ENCODE measurements around the gene LIPH. TPM values are rescaled to one million over a fixed set of nuclear protein-coding genes. Genes with fewer than 3 reads are reported as not detected.

Gene LIPH
- total and polyA plus RNA-seq, 2 experiments from 2014 or later, result 0.34 TPM; not detected in 1

DNA sequence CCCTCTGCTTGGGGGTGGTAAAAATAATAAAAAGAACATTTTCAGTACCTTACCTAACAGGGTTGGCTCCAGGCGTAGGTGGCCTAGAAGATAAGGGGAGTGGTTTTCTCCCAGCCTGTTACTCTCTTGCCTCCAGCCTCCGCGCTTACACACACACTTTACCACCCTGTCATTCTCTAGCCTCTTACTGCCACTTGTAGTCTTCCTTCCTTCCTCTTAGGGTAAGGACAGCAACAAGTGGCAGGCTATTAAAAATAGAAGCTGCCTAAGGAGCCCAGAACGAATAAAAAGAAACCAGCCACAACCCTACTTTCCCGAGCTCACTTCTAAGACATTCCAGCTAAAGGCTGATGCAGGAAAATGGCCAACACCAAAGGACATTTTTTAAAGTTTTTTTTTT lies 9.6 kb upstream of the LIPH start:
- no peak overlapping the region for H3K4me2 ChIP-seq (ENCODE audit: unreplicated experiment)
- no peak overlapping the region for H3K4me3 ChIP-seq
- no peak for DNase-seq
- H2AFZ ChIP-seq, result no peak overlapping the region
- 0 out of 2 replicates have a peak, but pooled peaks cover 6% of the 10 kb centered on the region for H3K27me3 ChIP-seq (replicated peaks; ENCODE audit: insufficient read depth)
- peaks cover 14% of the 10 kb centered on the region for H3K4me1 ChIP-seq (ENCODE audit: insufficient read depth)
- no peak overlapping the region for H3K9ac ChIP-seq
- H3K79me2 ChIP-seq (ENCODE audit: insufficient read depth), result no peaks in the 10 kb centered on the region
- 60 to 64% methylated on average over 5 of the region's 5 CpGs for WGBS, 2 experiments (ENCODE audit: low coverage in 1 of 2, low lambda C conversion rate in 2 of 2, missing lambda C conversion rate in 2 of 2)
- no peaks in the 10 kb centered on the region for H3K9me2 ChIP-seq (ENCODE audit: insufficient read depth)
- in situ Hi-C loops (cut with MboI), result no loop called here
- no peak overlapping the region for H3K27ac ChIP-seq
- H3F3A ChIP-seq (ENCODE audit: insufficient read depth), result peaks cover 7% of the 10 kb centered on the region; the same call in 1 of the 2 replicates
- TF ChIP-seq EZH2phosphoT487 (IDR thresholded peaks at IDR 0.05; ENCODE audit: insufficient read depth, low read depth) (no peak), EZH2 (IDR thresholded peaks at IDR 0.05; ENCODE audit: insufficient read depth, poor library complexity, severe bottlenecking) (no peak)
- H3K36me3 ChIP-seq (ENCODE audit: low read depth), result no peaks in the 10 kb centered on the region
- no peaks in the 10 kb centered on the region for H3K9me3 ChIP-seq (ENCODE audit: low read depth)
- no peaks in the 10 kb centered on the region for H4K20me1 ChIP-seq (ENCODE audit: insufficient read depth)

DNA sequence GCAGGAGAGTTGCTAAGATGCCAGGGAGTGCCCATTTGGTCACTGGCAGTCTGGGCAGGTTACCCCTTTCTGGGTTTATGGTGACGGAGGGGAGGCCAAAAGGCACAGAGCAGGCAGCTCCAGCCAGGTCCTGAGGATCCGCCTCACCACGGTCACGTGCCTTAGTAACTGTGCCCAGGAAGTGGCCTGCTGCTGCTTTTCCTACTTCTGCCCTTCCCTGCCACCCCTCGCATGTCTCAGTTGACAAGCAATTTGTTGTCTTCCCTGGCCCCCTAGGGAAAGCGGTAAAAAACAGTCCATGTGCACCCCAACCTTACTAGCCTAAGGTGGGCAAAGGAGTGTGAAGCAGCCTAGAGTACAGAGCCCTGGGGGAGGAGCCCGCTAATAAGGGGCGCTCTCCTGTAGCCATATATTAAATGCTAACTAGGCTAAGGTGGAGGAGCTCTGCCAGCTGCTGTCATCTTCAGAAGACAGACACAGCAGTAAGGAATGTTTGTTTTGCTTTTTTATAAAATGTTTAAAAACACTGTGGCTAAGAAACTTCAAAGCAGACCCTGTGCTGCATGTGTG lies 9.1 kb upstream of the LIPH start:
- peaks cover 7% of the 10 kb centered on the region; the same call in 1 of the 2 replicates for H3F3A ChIP-seq (ENCODE audit: insufficient read depth)
- no peaks in the 10 kb centered on the region for H3K36me3 ChIP-seq (ENCODE audit: low read depth)
- no peak overlapping the region for H3K27ac ChIP-seq
- TF ChIP-seq EZH2phosphoT487 (IDR thresholded peaks at IDR 0.05; ENCODE audit: insufficient read depth, low read depth), result no peak
- TF ChIP-seq EZH2 (IDR thresholded peaks at IDR 0.05; ENCODE audit: insufficient read depth, poor library complexity, severe bottlenecking), result no peak
- 56 to 58% methylated on average over 8 of the region's 8 CpGs for WGBS, 2 experiments (ENCODE audit: low coverage in 1 of 2, low lambda C conversion rate in 2 of 2, missing lambda C conversion rate in 2 of 2)
- H3K9me3 ChIP-seq (ENCODE audit: low read depth), result no peaks in the 10 kb centered on the region
- in situ Hi-C loops (cut with MboI), result no loop called here
- H3K79me2 ChIP-seq (ENCODE audit: insufficient read depth), result no peaks in the 10 kb centered on the region
- no peaks in the 10 kb centered on the region for H3K9me2 ChIP-seq (ENCODE audit: insufficient read depth)
- DNase-seq, result no peak
- no peak overlapping the region for H3K9ac ChIP-seq
- no peaks in the 10 kb centered on the region for H4K20me1 ChIP-seq (ENCODE audit: insufficient read depth)
- no peak overlapping the region for H3K4me3 ChIP-seq
- H2AFZ ChIP-seq, result no peak overlapping the region
- H3K4me2 ChIP-seq (ENCODE audit: unreplicated experiment), result no peak overlapping the region
- peaks cover 14% of the 10 kb centered on the region for H3K4me1 ChIP-seq (ENCODE audit: insufficient read depth)
- H3K27me3 ChIP-seq (replicated peaks; ENCODE audit: insufficient read depth), result 0 out of 2 replicates have a peak, but pooled peaks cover 6% of the 10 kb centered on the region

DNA sequence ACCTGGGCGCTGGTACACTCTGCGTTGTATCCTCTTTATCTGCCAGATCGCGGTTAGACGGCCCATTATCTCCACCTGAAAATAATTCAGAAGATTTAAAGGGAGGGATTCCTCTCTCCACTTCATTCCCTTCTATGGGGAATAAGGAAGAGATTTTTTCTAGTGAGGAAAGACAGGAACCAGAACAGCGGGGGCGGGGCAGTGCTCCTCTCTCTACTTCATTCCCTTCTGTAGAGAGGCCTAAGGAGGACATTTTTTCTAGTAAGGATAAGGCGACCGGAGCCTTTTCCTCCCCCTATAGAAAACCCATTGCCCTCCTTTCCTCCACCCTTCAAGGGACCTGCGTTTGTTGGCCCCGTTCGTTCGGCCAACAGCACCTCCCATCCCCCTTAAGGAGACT lies 8.3 kb upstream of the LIPH start:
- no peak overlapping the region for H3K4me3 ChIP-seq
- no peak for TF ChIP-seq EZH2 (IDR thresholded peaks at IDR 0.05; ENCODE audit: insufficient read depth, poor library complexity, severe bottlenecking)
- no peak for TF ChIP-seq EZH2phosphoT487 (IDR thresholded peaks at IDR 0.05; ENCODE audit: insufficient read depth, low read depth)
- no peak overlapping the region for H3K4me2 ChIP-seq (ENCODE audit: unreplicated experiment)
- peaks cover 7% of the 10 kb centered on the region; the same call in 1 of the 2 replicates for H3F3A ChIP-seq (ENCODE audit: insufficient read depth)
- peaks cover 14% of the 10 kb centered on the region for H3K4me1 ChIP-seq (ENCODE audit: insufficient read depth)
- 49 to 52% methylated on average over 12 to 13 of the region's 13 CpGs for WGBS, 2 experiments (ENCODE audit: low coverage in 1 of 2, low lambda C conversion rate in 2 of 2, missing lambda C conversion rate in 2 of 2)
- no peaks in the 10 kb centered on the region for H3K36me3 ChIP-seq (ENCODE audit: low read depth)
- H3K9me2 ChIP-seq (ENCODE audit: insufficient read depth), result no peaks in the 10 kb centered on the region
- no peak overlapping the region for H3K27ac ChIP-seq
- H4K20me1 ChIP-seq (ENCODE audit: insufficient read depth), result no peaks in the 10 kb centered on the region
- no peaks in the 10 kb centered on the region for H3K79me2 ChIP-seq (ENCODE audit: insufficient read depth)
- H3K9me3 ChIP-seq (ENCODE audit: low read depth), result no peaks in the 10 kb centered on the region
- in situ Hi-C loops (cut with MboI), result no loop called here
- no peak overlapping the region for H3K9ac ChIP-seq
- no peak overlapping the region for H2AFZ ChIP-seq
- 0 out of 2 replicates have a peak, but pooled peaks cover 6% of the 10 kb centered on the region for H3K27me3 ChIP-seq (replicated peaks; ENCODE audit: insufficient read depth)
- DNase-seq, result no peak

DNA sequence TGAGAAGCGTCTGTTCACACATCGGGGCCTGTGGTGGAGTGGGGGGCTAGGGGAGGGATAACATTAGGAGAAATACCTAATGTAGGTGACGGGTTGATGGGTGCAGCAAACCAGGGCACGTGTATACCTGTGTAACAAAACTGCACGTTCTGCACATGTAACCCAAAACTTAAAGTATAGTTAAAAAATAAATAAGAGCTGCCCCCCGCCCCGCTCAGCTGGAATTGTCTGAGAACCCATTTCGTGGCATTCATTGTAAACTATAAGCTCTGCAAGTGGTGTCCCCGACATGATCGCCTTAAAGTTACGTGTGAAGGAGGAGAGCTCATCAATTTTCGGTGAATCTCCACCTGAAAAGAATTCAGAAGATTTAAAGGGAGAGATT lies 7.3 kb upstream of the LIPH start:
- no peak for DNase-seq
- H3K9me2 ChIP-seq (ENCODE audit: insufficient read depth), result no peaks in the 10 kb centered on the region
- no peak overlapping the region for H3K9ac ChIP-seq
- no peaks in the 10 kb centered on the region for H3K79me2 ChIP-seq (ENCODE audit: insufficient read depth)
- H3K4me2 ChIP-seq (ENCODE audit: unreplicated experiment), result no peak overlapping the region
- no peaks in the 10 kb centered on the region for H3K9me3 ChIP-seq (ENCODE audit: low read depth)
- H3K4me1 ChIP-seq (ENCODE audit: insufficient read depth), result peaks cover 14% of the 10 kb centered on the region
- H3F3A ChIP-seq (ENCODE audit: insufficient read depth), result peaks cover 7% of the 10 kb centered on the region; the same call in 1 of the 2 replicates
- in situ Hi-C loops (cut with MboI), result no loop called here
- no peaks in the 10 kb centered on the region for H4K20me1 ChIP-seq (ENCODE audit: insufficient read depth)
- no peak overlapping the region for H2AFZ ChIP-seq
- no peak overlapping the region for H3K27ac ChIP-seq
- H3K27me3 ChIP-seq (replicated peaks; ENCODE audit: insufficient read depth), result 0 out of 2 replicates have a peak, but pooled peaks cover 6% of the 10 kb centered on the region
- 41 to 43% methylated on average over 12 of the region's 12 CpGs for WGBS, 2 experiments (ENCODE audit: low coverage in 1 of 2, low lambda C conversion rate in 2 of 2, missing lambda C conversion rate in 2 of 2)
- TF ChIP-seq EZH2 (IDR thresholded peaks at IDR 0.05; ENCODE audit: insufficient read depth, poor library complexity, severe bottlenecking) (no peak), EZH2phosphoT487 (IDR thresholded peaks at IDR 0.05; ENCODE audit: insufficient read depth, low read depth) (no peak)
- no peaks in the 10 kb centered on the region for H3K36me3 ChIP-seq (ENCODE audit: low read depth)
- no peak overlapping the region for H3K4me3 ChIP-seq

Data from GM23248 (cell line).